Cardiac septum (tissue), 1 donor: ENCODE data around the gene SND1. TPM values are rescaled to one million over a fixed set of nuclear protein-coding genes. Genes with fewer than 3 reads are reported as not detected.

Experiments used
- DNase-seq: peaks from one replicate; pipeline ENCODE4 v3.0.0-alpha.2; 2020; ENCODE audit warnings: low spot score
- intact Hi-C: fragments of 100-400 bp; cut with DNase I; formaldehyde crosslinking; loops from one replicate; pipeline ENCODE4 v1.14.0; 2022
- total RNA-seq: library from RNA; stranded (reverse); fragmentation: NEBNext Ultra II Directional; extraction: Animal tissue kit (Norgen Biotek cat#: 25700); gene quantifications from one replicate; pipeline ENCODE4 v1.2.1, GENCODE V29; 2021
- donor health status: DM: no; HTN: no; CAD: no.

Gene SND1
- total RNA-seq, 1 donor from 2014 or later, result 66.7 TPM

DNA sequence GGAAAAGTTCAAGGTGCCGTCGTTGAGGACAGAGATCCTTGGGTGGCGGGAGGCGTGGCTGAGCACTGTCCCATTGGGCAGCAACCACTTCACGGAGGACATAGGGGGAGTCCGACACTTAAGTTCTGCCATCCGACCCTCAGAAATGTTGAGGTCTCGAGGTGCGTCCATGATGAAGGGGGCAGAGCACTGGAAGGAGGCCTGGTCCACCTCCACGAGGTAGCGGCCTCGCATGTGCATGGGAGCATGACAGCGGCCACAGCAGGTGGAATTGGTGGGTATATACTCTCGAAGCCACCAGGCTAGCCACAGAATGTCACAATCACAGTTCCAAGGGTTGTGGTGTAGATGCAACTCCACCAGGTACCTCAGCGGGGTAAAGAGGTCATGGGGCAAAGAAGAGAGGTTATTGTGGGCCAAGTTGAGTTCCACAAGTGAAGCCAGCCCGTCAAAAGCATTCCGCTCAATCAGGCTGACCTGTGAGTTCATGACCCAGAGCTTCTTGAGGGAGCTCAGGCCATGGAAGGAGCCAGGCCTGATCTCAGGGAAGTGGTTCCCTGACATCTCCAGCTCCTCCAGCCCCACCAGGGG, 377.5 kb downstream of the SND1 start:
- intact Hi-C loops, result no loop called here
- no peak for DNase-seq

DNA sequence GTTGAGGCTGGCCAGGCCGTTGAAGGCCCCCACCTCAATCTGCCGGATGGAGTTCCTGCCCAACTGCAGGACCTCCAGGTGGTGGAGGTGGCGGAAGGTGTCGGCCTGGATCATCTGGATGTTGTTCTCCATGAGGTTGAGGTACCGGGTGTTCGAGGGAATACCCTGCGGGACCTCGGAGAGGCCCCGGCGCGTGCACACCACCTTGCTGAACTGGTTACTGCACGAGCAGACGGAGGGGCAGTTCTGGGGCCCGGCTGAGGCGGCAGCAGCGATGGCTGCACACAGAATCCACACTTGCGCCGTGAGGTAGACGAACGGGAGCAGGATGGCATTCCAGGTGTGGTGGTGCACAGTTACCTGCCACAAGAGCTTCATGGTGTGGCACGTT, 378.3 kb downstream of the SND1 start:
- DNase-seq, result no peak
- intact Hi-C loops, result loop anchor here (5.0 kb wide), 1 partner anchor 318 kb away; no protein-coding TSS in a partner anchor

DNA sequence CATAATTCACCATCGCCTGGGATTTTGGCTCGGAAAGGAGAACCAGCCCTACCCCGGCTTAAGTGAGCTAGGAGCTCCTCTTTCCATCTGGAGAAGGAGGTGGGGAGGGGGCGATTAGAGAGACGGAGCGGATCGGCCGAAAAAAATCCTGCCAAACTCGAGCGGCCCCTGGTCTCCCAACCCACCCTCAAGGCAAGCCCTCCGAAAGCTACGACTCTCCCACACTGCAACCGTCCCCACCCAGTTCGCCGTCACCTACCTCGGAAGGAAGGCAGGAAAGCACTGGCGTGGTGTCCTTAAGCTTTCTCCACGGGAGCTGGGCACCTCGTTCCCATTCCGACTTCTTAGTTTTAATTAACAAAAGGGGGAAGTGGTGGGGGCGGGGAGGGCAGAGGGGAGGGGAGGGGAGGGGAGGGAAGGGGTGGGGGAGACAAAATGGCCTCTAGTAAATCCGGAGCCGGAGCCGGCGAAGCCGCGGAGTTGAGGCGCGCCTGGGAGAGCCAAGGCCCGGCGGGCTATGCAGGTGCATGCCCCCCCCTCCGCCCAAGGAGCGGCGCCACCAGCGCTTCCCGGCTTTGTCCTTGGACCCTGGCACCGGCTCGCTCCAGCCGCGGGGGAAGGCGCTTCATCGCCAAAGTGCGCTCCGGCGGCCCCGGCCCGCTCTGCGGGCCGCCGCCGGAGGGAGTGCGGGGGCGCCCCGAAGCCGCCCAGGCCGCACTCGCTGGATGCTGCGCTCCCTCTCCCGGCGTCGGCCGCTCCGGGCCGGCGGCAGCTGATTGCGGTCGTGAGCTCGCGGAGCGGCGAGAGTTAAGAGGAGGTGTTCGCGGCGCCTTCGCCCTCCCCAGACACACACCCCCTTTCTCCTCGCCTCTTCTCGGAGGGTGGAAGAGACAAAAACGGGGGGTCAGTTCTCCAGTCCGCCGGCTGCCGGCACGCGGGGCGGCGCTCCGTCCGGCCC, 378.9 kb downstream of the SND1 start, which contains the start of gene LRRC4:
LRRC4 (minus strand) TSS at position 784 of the 958 bp plus-strand sequence. CDS start 797 bp downstream, outside the sequence.
- intact Hi-C loops, result loop anchor here (5.0 kb wide), 1 partner anchor 319 kb away; no protein-coding TSS in a partner anchor
- peak; percentile 81 for DNase-seq

DNA sequence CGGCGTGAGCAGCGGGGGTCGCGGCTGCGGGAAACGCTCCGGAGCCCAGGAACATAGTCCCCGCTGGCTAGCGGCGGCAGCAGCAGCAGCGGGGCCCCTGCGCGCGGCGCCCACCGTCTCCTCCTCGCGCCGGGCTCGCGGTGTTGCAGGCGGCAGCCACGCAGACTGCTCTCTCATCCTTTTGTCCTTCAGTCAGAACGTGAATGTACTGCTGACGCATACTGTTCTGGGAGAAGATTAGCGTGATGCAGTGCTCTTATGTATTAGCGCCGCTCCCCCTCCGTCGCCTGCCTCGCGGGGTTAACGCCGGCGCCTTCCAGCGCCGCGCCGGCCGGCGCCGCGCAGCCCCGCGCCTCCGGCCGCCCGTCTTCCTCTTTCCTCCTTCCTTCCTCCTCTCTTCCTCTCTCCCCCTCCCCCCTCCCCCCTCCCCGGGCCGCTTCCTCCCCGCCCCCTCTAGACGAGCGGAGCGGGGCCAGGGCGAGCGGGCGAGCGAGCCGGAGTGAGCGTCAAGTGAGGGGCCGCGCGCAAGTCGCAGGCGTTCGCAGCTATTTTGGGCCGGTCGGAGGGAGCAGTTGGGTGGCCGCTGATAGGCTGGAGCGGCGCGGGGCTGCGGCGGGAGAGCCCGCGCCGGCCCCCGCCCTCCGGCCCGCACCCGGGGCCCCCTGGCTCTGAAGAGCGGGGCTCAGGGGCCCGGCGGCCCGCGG, 380.1 kb downstream of the SND1 start:
- DNase-seq, result peak; percentile 81
- intact Hi-C loops, result loop anchor here (5.0 kb wide), 1 partner anchor 320 kb away; no protein-coding TSS in a partner anchor

DNA sequence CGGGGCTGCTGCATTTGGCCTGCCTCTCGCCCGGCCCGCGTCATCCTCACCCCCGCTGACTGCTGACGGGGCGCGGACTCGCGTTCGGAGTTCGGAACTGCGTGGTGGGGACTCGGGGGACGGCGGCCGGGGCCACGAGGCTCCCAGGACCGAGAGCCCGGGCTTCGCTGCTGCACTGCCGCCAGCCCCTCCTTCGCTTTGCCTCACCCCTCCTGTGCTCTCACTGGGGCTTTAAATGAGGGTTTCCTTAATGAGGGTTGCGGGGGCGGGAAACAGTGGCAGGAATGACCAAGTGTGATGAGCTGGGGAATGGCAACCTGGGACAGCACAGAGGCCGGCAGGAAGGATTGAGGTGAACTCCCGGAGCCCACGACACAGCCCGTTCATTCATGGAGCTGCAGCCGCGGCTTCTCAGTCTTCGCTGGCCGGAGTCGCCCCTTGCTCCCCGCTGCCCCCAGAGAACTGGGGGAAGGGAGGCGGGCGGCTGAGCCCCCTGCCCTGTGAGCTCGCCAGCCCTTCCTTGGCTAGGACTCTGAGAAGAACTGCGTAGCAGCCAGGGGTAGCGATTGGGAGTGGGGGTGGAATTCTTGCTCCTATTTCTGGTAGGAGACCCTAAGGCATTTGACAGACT, 380.7 kb downstream of the SND1 start:
- intact Hi-C loops, result loop anchor here (5.0 kb wide), 1 partner anchor 320 kb away; no protein-coding TSS in a partner anchor
- DNase-seq, result no peak

DNA sequence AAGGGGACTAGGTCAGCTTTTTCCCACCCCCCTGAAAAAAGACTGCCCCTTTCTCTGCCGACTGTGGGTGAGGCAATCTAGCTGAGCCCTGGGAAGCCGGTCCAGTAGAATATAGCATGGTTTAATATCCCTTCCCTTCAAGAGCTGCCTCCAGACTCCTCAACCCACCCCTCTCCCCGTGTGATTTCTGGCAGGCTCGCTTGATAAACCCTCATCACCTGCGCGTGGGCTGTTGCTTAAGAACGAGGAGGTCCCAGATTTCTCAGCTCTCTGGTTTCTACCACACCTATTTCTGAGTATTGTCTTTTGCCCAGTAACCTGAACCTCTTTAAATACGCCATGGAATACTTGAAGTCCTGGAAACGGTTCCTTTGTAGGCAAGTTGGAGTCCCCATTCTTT, 381.3 kb downstream of the SND1 start:
- no peak for DNase-seq
- intact Hi-C loops, result loop anchor here (5.0 kb wide), 1 partner anchor 321 kb away; no protein-coding TSS in a partner anchor

DNA sequence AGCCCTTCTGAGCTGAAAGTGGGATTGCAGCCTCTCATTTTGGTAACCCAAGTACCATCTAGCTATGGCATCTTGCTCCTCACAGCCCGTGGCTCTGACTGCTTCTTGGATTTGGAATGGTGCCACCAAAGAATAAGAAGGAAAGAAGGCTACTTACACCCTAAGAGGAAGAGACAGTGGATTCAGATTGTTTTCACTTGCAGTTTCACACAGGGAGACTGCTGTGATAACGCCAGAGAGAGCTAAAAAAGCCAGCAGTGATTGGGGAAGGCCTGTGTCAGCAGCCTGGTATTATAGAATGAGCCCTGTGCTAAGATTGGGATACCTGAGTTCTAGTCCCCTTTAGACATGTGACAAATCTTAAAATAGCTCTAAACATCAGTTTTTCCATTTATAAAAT, 382.8 kb downstream of the SND1 start:
- intact Hi-C loops, result loop anchor here (5.0 kb wide), 1 partner anchor 323 kb away; no protein-coding TSS in a partner anchor
- DNase-seq, result no peak

DNA sequence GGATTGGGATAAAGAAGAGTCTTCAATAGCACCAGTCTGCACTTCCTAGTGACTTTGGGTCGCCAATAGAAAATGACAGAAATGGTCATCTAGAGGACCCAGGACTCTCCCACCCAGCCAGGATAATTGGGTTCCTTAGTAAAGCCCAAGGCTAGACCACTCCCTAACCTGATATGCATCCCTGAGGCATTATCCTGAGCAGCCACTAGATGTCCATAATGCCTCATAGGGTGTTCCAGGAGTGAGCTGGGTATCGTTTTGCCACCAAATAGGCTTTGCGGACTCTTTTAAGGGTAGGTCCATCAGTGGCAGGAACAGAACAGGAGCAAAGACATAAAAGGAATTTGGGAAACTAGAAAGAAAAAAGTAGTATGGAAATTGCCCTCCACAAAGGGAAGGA, 383.7 kb downstream of the SND1 start:
- intact Hi-C loops, result no loop called here
- DNase-seq, result no peak

DNA sequence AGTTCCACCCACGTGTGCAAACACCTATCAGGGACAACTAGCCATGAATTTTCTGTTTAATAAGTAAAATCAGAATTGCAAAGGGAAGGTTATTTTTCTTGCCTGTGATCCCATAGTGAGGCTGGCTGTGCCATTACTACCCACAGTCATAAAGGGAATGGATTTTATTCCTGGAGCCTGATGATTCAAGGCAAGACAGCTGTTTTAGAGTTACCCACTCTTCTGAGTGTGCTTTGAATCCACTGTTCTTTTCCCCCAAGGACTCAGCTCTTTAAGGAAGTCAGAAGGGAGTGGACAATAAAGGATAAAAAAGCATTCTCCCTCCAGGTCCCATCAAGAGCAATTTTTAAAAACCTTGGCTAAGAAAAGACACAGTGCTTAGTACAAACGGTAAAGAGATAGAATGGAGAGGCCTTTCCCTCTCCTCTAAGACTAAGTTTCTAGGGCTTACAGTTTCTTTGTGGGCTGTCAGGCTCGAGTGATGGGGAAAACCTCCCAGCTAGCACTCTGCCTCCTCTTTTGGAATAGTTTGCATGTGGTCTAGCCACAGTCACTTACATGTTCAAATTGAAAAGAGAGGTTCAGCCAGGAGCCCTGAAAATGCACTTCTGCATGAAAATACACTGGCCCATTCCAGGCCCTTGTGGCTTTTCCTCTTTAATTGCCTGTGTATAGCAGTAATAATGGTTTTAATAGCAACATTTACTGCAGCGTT, 384.4 kb downstream of the SND1 start:
- intact Hi-C loops, result no loop called here
- DNase-seq, result no peak

DNA sequence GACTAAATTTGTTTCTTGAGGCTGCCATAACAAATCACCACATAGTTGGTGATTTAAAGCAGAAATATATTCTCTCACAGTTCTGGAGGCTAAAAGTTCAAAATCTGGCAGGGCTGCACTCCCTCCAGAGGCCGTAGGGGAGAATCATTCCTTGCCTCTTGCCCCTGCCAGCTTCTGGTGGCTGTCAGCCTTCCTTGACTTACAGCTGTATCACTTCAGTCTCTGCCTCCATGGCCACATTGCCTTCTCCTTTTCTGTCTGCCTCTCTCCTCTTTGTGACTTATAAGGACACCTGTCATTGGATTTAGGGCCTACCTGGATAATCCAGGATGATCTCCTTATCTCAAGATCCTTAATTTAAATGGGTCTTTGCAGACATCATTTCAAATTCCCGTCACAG, 385.1 kb downstream of the SND1 start:
- DNase-seq, result no peak
- intact Hi-C loops, result no loop called here

DNA sequence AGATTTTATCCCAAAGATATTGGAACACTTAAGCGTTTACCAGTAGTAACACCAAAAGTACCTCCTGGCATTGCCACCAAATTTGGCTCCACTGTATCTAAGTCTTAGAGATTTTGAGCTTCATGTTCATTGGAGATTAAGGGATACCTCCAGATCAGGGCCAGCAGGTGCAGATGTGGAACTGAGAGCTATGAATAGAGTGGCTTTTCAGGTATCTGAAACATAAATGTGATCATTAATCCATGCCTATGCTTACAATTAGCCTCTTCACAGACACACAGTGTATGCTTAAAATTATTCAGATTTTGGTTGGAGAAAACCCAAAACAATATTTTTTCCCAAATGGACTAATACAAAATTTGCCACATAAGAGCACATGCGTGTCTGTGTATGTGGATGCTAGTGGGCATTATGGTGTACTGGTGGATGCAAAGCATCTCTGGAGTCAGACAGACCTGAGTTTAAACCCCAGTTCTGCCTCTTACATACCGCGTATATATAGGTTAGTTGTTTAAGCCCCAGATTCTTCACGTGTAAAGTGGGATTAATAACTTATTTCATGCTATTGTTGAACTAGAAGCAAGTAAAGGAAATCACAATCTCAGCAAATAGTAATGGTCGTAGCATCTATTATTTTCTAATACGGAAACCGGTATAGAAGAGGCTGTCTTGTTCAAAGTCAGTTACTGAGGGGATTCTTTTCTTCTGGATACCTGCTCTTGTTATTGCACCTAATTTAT, 386.1 kb downstream of the SND1 start:
- intact Hi-C loops, result no loop called here
- DNase-seq, result no peak

DNA sequence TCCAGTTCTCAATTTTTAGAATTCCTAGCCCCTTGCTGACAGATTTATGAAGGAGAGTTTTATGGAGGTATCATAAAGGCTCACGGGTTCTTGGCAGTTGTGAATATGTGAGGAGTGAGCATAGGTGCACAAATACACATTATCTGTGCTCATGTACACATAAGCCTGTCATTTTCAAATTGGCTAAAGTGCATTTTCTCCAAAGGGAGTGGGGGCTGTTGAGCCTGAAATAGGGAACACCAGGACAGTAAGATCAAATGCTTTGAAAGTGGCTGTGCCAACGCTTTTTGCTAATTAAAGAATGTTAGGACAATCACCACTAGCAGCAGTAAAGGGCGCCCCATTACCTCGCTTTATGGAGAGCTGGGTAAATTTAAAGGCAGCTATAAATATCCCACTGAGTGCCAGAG, 387.6 kb downstream of the SND1 start:
- intact Hi-C loops, result no loop called here
- no peak for DNase-seq

DNA sequence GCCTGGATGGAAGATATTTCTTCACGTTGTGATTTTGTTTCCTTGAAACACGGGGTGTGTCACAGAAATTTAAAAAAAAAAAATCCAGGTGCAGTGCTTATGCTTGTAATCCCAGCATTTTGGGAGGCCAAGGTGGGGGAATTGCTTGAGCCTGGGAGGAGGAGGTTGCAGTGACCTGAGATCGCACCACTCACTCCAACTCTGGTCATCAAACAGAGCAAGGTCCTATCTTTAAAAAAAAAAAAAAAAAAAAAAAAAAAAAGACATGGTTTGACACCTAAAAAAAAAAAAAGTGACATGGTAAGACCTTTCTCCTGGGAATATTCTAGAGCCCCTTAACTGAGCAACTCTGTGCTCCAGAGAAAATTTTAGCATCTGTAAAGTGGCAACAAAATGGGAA, 388.2 kb downstream of the SND1 start:
- no peak for DNase-seq
- intact Hi-C loops, result no loop called here

DNA sequence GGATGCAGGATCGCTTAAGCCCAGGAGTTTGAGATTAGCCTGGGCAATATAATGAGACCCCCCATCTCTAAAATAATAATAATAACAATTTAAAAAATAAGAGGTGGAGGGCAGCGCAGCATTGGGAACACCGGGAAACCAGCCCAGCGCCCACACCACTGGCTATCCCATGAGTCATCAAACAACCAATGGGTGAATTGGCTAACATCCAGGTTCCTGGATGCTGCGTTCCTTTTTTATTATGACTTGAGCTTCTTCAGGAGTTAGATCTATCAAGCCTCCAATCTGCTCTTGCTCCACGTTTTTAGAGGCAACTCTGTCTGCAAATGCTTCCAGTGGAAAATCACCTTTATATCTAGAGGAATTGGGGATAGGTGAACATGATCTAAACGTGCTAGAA, 389.2 kb downstream of the SND1 start:
- intact Hi-C loops, result no loop called here
- DNase-seq, result no peak

DNA sequence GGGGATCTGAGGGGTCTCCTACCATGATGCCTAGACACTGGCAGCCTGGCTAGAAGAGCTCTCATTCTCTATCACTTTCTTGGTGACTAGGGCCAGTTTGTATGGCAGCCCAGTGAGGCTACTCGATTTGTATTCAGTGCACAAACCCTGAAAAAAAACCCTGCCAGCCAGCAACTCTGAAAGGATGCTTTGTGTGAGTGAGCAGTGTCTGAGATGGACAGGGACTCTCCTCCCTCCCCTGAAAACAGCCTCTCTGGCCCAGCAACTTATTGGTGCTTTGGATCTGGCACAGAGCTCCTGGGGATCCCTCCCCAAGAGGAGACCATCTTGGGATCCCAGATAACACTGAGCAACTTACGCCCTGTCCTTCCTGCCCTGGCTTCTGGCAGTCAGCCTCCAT, 390.0 kb downstream of the SND1 start:
- intact Hi-C loops, result no loop called here
- DNase-seq, result no peak

DNA sequence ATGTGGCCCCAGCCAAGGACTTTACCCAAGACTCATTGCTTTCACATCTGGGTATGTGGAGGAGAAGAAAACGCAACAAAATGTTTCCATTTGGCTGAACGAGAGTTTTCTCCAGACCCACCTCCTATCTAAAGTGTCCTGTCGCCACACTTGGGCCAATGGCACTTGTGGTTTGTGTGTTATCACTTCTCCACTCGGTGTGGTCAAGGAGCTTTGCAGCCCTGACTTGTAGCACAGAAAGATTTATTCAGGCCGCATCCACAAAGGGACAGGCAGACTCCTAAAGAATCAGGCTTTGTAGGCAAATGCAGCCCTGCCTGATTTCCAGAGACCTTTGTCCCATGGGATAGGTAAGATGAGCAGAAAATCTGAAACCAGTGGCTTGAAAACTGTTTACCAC, 392.1 kb downstream of the SND1 start:
- intact Hi-C loops, result no loop called here
- no peak for DNase-seq

DNA sequence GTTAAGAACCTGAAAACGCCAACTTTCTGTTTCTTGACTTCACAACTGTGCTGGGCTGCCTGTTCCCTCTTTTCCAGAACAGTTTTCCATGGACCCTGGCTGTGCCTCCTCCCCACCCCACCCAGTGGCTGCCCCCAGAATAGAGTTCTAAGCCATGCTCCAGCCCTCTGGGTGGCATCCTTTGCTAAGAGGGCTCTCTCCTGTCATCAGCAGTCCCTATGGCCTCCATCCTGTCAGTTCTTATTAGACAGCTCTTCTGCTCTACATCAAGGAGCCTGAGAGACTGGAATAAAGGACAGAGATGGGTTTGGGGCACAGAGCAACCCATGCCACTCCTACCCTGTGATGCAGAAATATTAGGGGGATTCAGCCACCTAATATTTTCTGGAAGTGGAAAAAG, 393.2 kb downstream of the SND1 start:
- no peak for DNase-seq
- intact Hi-C loops, result no loop called here

DNA sequence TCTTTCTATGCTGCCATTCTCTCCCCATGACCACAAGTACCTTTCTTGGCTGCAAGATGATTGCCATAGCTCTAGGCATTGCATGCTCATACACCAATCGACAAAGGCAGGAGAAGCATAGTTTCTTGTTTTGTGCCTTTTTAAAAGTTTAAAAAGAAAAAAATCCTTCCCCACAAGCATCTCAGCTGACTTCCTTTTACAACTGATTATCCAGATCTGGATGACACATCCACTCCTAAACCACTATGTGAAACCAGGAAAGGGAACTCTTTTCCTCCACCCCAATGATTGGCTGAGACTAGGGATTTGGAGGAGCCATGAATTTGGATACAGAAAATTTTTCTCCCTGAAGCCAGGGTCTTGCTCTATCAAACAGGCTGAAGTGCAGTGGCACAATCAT, 393.8 kb downstream of the SND1 start:
- intact Hi-C loops, result no loop called here
- DNase-seq, result no peak
